HG02970 (cell line): Measurements from ENCODE around the gene B4GALNT2.
"Not testable (repeated sequence)": the region's sequence is repeated elsewhere in the genome, so short reads cannot be mapped to it uniquely, and the experiment has no call there.

Experiments used
- ATAC-seq: cut with Tn5 transposase; IDR thresholded peaks from one replicate; pipeline ENCODE4 v1.9.1; 2021; ENCODE audit warnings: mild to moderate bottlenecking, moderate library complexity, moderate number of reproducible peaks; ENCODE audit not compliant: unreplicated experiment, low FRiP score

B4GALNT2 gene

DNA sequence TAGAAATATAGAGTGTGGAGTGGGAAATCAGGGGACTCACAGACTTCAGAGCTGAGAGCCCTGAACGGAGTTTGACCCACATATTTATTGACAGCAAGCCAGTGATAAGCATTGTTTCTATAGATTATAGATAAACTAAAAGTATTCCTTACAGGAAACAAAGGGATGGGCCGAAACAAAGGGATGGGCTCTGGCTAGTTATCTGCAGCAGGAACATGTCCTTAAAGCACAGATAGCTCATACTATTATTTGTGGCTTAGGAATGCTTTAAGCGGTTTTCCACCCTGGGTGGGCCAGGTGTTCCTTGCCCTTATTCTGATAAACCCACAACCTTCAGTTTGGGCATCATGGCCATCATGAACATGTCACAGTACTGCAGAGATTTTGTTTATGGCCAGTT is 38.1 kb downstream of the B4GALNT2 start:
- ATAC-seq: not testable (repeated sequence)

DNA sequence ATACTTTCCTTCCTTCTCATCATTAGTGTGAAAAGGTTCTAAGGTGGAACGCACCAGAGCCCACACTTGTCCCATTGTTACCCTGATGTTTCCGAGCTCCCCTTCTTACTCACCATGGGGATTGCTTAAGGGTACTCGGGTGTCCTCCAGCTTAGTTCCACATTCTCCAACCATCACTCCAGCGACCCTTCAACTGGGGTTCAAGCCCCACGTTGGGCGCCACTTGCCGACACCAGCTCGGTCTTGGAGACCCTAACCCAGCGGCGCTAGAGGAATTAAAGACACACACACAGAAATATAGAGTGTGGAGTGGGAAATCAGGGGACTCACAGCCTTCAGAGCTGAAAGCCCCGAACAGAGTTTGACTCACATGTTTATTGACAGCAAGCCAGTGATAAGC is 43.4 kb downstream of the B4GALNT2 start:
- not testable (repeated sequence) for ATAC-seq

DNA sequence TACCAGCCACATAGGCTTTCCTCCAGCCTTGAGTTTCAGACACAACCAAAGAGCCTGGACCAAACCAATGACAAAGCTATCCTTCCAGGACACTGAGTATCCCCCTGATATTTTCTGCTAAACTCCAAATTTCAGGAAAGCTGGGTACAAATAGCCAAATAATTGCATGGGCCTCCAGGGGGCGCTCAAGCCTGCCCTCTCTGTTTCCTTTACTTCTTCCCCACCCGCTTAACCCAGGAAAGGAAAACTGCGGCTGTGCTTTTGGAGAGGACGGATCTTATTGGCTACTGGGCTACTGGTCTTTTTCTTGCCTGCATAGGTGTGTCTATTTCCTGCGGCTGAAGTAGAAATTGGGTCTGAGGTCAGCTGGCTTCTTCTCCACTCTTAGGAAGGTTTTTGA is 47.7 kb downstream of the B4GALNT2 start:
- ATAC-seq: no peak

- ATAC-seq: no peak
These were observed 48.5 kb downstream of the B4GALNT2 start for GRCh38 chr17:49180998-49181635.

GRCh38 chr17:49183341-49183740 is 50.8 kb downstream of the B4GALNT2 start:
- no peak for ATAC-seq

DNA sequence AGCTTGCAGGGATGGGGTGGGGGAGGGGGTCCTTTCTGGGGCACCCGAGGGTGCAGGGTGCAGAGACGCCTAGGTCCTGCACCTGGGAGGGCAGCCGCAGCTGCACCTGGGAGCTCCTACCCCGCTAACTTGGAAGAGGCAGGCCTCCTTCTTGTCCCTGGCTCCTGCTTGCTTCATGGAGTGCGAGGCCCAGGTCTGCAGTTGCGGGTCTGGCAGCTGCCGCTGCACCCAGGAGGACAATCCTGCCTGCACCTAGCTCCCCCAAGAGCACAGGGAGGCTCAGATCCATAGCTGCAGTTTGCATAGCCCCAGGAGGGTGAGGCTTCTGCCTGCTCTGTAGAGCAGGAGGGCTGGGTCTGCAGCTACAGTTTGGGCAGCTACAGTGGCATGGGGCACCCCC is 51.2 kb downstream of the B4GALNT2 start:
- no peak for ATAC-seq

GRCh38 chr17:49184522-49184921 is 52.0 kb downstream of the B4GALNT2 start:
- ATAC-seq: not testable (repeated sequence)

DNA sequence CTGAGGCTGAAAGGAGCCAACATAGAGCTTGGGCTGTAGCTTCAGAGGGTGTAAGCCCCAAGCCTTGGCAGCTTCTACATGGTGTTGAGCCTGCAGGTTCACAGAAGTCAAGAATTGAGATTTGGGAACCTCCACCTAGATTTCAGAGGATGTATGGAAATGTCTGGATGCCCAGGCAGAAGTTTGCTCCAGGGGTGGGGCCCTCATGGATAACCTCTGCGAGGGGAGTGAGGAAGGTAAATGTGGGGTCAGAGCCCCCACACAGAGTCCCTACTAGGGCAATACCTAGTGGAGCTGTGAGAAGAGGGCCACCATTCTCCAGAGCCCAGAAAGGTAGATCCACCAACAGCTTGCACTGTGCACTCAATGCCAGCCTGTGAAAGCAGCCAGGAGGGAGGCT is 52.8 kb downstream of the B4GALNT2 start:
- not testable (repeated sequence) for ATAC-seq

DNA sequence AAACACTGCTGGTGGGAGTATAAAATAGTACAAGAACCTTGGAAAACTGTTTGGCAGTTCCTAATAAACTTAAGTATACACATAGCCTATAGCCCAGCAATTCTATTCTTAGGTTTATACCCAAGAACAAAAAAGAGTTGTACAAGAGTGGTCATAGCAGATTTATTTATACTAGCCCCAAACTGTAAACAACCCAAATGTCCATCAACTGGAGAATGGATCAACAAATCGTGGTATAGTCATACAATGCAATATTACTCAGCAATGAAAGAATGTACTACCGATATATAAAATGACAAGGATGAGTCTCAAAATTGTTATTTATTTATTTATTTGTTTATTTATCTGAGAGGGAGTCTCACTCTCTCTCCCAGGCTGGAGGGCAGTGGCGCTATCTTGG is 54.7 kb downstream of the B4GALNT2 start:
- no peak for ATAC-seq

DNA sequence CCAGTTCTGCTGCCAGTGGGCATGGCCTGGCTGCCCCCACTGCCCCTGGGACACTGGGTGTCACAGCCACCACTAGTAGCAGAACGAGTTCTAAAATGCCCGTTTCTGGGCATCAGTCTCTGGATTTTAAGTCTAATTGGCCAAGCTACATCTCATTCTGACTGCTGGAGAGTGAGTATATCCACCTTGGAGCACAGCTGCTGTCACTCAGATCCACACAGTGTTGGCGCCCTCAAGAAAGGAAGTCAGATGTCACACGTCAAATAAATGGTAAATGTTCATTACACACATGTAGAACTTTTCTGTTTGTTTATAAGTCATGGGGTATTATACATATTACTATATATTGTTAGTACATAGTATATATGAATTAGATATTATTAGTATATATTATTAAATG is 58.4 kb downstream of the B4GALNT2 start:
- ATAC-seq: no peak

GRCh38 chr17:49191409-49191916 is 58.9 kb downstream of the B4GALNT2 start:
- peak; percentile 3 for ATAC-seq

- peak; percentile 49 for ATAC-seq
These were observed 59.6 kb downstream of the B4GALNT2 start for GRCh38 chr17:49191917-49192741.

GRCh38 chr17:49193513-49194296 is 61.1 kb downstream of the B4GALNT2 start:
- no peak for ATAC-seq

DNA sequence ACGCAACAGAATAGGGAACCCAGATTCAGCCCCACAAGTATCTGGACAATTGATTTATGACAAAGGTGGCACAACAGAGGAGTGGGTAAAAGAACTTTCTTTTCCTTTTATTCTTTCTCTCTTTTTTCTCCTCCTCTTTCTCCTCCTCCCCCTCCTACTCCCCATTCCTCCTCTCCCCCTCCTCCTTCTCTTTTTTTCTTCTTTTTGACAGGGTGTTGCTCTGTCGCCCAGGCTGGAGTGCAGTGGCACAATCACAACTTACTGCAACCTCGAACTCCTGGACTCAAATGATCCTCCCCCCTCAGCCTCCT is 61.7 kb downstream of the B4GALNT2 start:
- no peak for ATAC-seq

- ATAC-seq: no peak
These were observed 63.2 kb downstream of the B4GALNT2 start for GRCh38 chr17:49195751-49196150.

GRCh38 chr17:49196520-49196919 is 64.0 kb downstream of the B4GALNT2 start:
- ATAC-seq: no peak

GRCh38 chr17:49197346-49197998 is 64.9 kb downstream of the B4GALNT2 start:
- no peak for ATAC-seq

DNA sequence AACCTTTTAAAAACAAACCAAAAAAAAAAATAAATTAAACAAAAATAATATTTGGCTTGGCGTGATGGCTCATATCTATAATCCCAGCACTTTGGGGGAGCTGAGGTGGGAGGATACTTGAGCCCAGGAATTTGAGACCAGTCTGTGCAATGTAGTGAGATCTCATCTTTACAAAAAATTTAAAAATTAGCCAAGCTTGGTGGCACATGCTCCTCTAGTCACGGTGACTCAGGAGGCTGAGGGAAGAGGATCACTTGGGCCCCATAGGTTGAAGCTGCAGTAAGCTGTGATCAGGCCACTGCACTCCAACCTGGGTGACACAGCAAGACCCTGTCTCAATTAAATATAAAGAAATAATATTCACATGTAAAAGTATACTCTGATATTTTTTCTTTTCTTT is 65.6 kb downstream of the B4GALNT2 start:
- ATAC-seq: no peak

GRCh38 chr17:49200423-49201083 is 68.0 kb downstream of the B4GALNT2 start:
- ATAC-seq: no peak

GRCh38 chr17:49201481-49201927 is 68.9 kb downstream of the B4GALNT2 start:
- no peak for ATAC-seq
